H1 (cell line): ENCODE data around the gene NSFL1C. TPM values are rescaled to one million over a fixed set of nuclear protein-coding genes. Genes with fewer than 3 reads are reported as not detected.

ENCODE experiments used
- ATF3 ChIP-seq: IDR thresholded peaks from 2 replicates; pipeline ENCODE4 v1.6.1; 2011; ENCODE audit warnings: low read depth, mild to moderate bottlenecking, low read length; ENCODE audit not compliant: insufficient read depth
- EP300 ChIP-seq, 2 experiments: IDR thresholded peaks; 1 replicate in 1 of 2; 2 replicates in 1 of 2; pipeline ENCODE4 v1.6.1; 2011 to 2012; ENCODE audit warnings: low read depth in 2 of 2, low read length in 2 of 2, mild to moderate bottlenecking in 2 of 2, borderline replicate concordance in 1 of 2, inconsistent platforms in 1 of 2, moderate library complexity in 1 of 2
- SP4 ChIP-seq: IDR thresholded peaks from 2 replicates; pipeline ENCODE4 v1.6.1; 2012; ENCODE audit warnings: low read length, inconsistent platforms
- polyA plus RNA-seq, 7 experiments: library from polyadenylated mRNA; depleted of rRNA in 3 of 7; stranded (reverse) in 5 of 7; unstranded in 2 of 7; fragments of >200 nt in 5 of 7; fragments of 200-250 nt in 2 of 7; gene quantifications; 1 replicate in 5 of 7; 2 replicates in 1 of 7; 4 replicates in 1 of 7; pipeline versions ENCODE4 v1.2.1 to v1.2.3, GENCODE V29; 2011 to 2013; ENCODE audit warnings: missing spikeins in 2 of 7, mixed read lengths in 2 of 7
- total RNA-seq: library from RNA; stranded (reverse); fragmentation: NEBNext Ultra II Directional; extraction: Animal tissue kit (Norgen Biotek cat#: 25700); gene quantifications from 2 replicates; pipeline ENCODE4 v1.2.1, GENCODE V29; 2021

The NSFL1C gene
- total and polyA plus RNA-seq, 2 of the 8 experiments (the other 6 are each of a cell fraction or from before 2014, with no cell fraction given) = 21.6 to 98.0 TPM

- TF ChIP-seq SP4 (no peak), EP300 (IDR thresholded peaks at IDR 0.05; ENCODE audit: borderline replicate concordance in 1 of 2, low read depth in 2 of 2, low read length in 2 of 2) (no peak), ATF3 (no peak)
Measured at GRCh38 chr20:1414982-1415381, 51.7 kb downstream of the NSFL1C start (continued).
